ENCODE measurements around the gene POLR1B. TPM values are rescaled to one million over a fixed set of nuclear protein-coding genes. Genes with fewer than 3 reads are reported as not detected.

The POLR1B gene
- total RNA-seq, 1 donor from 2014 or later: 20.1 TPM

GRCh38 chr2:112516801-112517200 lies 25.5 kb upstream of the POLR1B start:
- Mint-ChIP-seq H3K4me3 (no peak overlapping the region), H3K36me3 (peaks cover 51% of the 10 kb centered on the region), H3K9me3 (no peaks in the 10 kb centered on the region), H3K4me1 (no peaks in the 10 kb centered on the region), H3K27ac (no peak overlapping the region), H3K27me3 (ENCODE audit: insufficient read depth, low read depth) (peaks cover 2% of the 10 kb centered on the region)
- Histone ChIP-seq H3K27me3 (no peaks in the 10 kb centered on the region), H3K79me2 (ENCODE audit: low read depth) (no peaks in the 10 kb centered on the region), H3K4me1 (no peaks in the 10 kb centered on the region), H3K4me2 (no peak overlapping the region), H3K4me3 (no peak overlapping the region), H2AFZ (replicated peaks) (no peak overlapping the region), H3K9ac (no peak overlapping the region), H3F3A (ENCODE audit: low read depth) (no peaks in the 10 kb centered on the region), H3K36me3 (peaks cover 25% of the 10 kb centered on the region), H4K20me1 (ENCODE audit: low read depth) (no peaks in the 10 kb centered on the region), H3K9me3 (ENCODE audit: low read depth) (no peaks in the 10 kb centered on the region), H3K27ac (no peak overlapping the region)
- no peak for TF ChIP-seq EZH2 (IDR thresholded peaks at IDR 0.05)
- no peak for TF ChIP-seq EZH2phosphoT487 (IDR thresholded peaks at IDR 0.05)
- no peak for TF ChIP-seq CTCF (IDR thresholded peaks at IDR 0.05)
- DNase-seq (ENCODE audit: low spot score): no peak

- Histone ChIP-seq H4K20me1 (ENCODE audit: low read depth) (no peaks in the 10 kb centered on the region), H3K9ac (no peak overlapping the region), H3K4me2 (no peak overlapping the region), H3K9me3 (ENCODE audit: low read depth) (no peaks in the 10 kb centered on the region), H3K79me2 (ENCODE audit: low read depth) (no peaks in the 10 kb centered on the region), H3K4me1 (no peaks in the 10 kb centered on the region), H3K36me3 (peaks cover 15% of the 10 kb centered on the region), H3K27ac (no peak overlapping the region), H3K4me3 (no peak overlapping the region), H3F3A (ENCODE audit: low read depth) (no peaks in the 10 kb centered on the region), H3K27me3 (no peaks in the 10 kb centered on the region), H2AFZ (replicated peaks) (no peak overlapping the region)
- Mint-ChIP-seq H3K9me3 (peaks cover 1% of the 10 kb centered on the region), H3K36me3 (peaks cover 63% of the 10 kb centered on the region), H3K27me3 (ENCODE audit: insufficient read depth, low read depth) (peaks cover 5% of the 10 kb centered on the region), H3K27ac (no peak overlapping the region), H3K4me3 (no peak overlapping the region), H3K4me1 (no peaks in the 10 kb centered on the region)
- no peak for DNase-seq (ENCODE audit: low spot score)
- TF ChIP-seq EZH2phosphoT487 (IDR thresholded peaks at IDR 0.05) (no peak), CTCF (IDR thresholded peaks at IDR 0.05) (no peak), EZH2 (IDR thresholded peaks at IDR 0.05) (no peak)
These were observed 23.5 kb upstream of the POLR1B start for GRCh38 chr2:112518807-112519206.

- H3K27me3 Mint-ChIP-seq (ENCODE audit: insufficient read depth, low read depth): peaks cover 5% of the 10 kb centered on the region
- TF ChIP-seq EZH2phosphoT487 (IDR thresholded peaks at IDR 0.05) (no peak), EZH2 (IDR thresholded peaks at IDR 0.05) (no peak), CTCF (IDR thresholded peaks at IDR 0.05) (no peak)
- no peak overlapping the region for H3K27ac Mint-ChIP-seq
- Histone ChIP-seq H3K27ac (no peak overlapping the region), H3K4me2 (no peak overlapping the region), H3K4me3 (no peak overlapping the region), H3F3A (ENCODE audit: low read depth) (no peaks in the 10 kb centered on the region), H3K36me3 (peaks cover 8% of the 10 kb centered on the region), H2AFZ (replicated peaks) (no peak overlapping the region), H3K9me3 (ENCODE audit: low read depth) (no peaks in the 10 kb centered on the region), H3K27me3 (no peaks in the 10 kb centered on the region), H3K4me1 (no peaks in the 10 kb centered on the region), H3K79me2 (ENCODE audit: low read depth) (no peaks in the 10 kb centered on the region), H3K9ac (no peak overlapping the region), H4K20me1 (ENCODE audit: low read depth) (no peaks in the 10 kb centered on the region)
- H3K4me1 Mint-ChIP-seq: no peaks in the 10 kb centered on the region
- no peak for DNase-seq (ENCODE audit: low spot score)
- H3K36me3 Mint-ChIP-seq: peaks cover 65% of the 10 kb centered on the region
- H3K9me3 Mint-ChIP-seq: peaks cover 3% of the 10 kb centered on the region
- H3K4me3 Mint-ChIP-seq: no peak overlapping the region
These were observed 22.8 kb upstream of the POLR1B start for GRCh38 chr2:112519506-112519905.
